WERI-Rb-1 (cell line): Measurements from ENCODE around the gene PPARA.

Experiments
- DNase-seq: peaks from one replicate; pipeline ENCODE4 v3.0.0-alpha.2; 2020
- H3K27ac ChIP-seq: fragments of 250-450 bp; sonication (Bioruptor Pico); 2 replicates; pipeline ENCODE4 v1.5.1; 2020; ENCODE audit warnings: mild to moderate bottlenecking, moderate library complexity
- H3K27me3 ChIP-seq: fragments of 250-450 bp; sonication (Bioruptor Pico); 2 replicates; pipeline ENCODE4 v1.5.1; 2021; ENCODE audit warnings: mild to moderate bottlenecking, low read depth, moderate library complexity; ENCODE audit not compliant: insufficient read depth, severe bottlenecking
- H3K36me3 ChIP-seq: fragments of 250-450 bp; sonication (Bioruptor Pico); 2 replicates; pipeline ENCODE4 v1.5.1; 2020; ENCODE audit warnings: mild to moderate bottlenecking, moderate library complexity
- H3K4me3 ChIP-seq: 2 replicates; pipeline ENCODE4 v1.5.1; 2011; ENCODE audit warnings: low read depth, mild to moderate bottlenecking, control low read depth, low read length
- H3K9me3 ChIP-seq: fragments of 250-450 bp; sonication (Bioruptor Pico); 2 replicates; pipeline ENCODE4 v1.5.1; 2021; ENCODE audit warnings: mild to moderate bottlenecking, moderate library complexity; ENCODE audit not compliant: severe bottlenecking
- TF ChIP-seq, protein P1 (sequence below): IDR thresholded peaks from 2 replicates; pipeline ENCODE4 v1.5.1; 2011; ENCODE audit warnings: low read depth, mild to moderate bottlenecking, control low read depth, inconsistent platforms, low read length

Gene PPARA

DNA sequence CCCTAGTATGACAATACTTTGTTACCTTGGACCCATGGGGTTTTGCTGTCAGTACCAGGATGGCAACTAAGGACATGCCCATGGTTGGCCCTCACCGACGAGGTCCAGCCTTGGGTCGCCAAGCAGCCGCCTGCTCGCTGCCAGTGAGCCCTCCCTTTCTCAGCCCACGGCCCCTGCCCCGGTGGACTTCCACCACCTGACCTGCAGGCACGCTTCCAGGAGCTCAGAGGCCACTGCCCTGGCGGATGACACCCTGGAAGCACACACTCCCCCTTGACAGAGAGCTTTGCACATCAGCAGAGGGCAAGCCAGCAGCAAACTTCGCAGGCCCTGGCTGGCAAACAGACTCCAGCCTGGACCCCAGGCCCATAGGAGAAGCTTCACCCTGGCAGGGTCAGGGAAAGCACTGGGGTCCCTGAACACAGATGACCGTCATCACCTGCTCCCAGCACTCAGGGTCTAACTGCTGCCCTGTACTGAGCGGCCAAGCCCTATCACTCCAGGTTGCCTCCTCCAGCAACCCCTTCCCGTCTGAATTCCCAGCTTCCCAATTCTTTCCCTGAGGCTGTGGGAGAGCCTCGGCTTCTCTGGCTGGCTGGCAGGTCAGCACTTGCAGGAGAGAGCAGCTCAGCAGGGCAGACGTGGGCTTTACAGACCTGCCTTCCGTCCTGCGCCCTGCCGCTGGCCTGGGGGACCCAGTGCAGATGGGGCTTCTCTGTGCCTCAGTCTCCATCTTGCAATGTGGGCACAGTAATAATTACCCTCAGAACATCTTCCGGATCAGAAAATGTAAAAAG lies 2.7 kb upstream of the PPARA start:
- no peaks in the 10 kb centered on the region for H3K9me3 ChIP-seq
- no peak overlapping the region for H3K27ac ChIP-seq
- no peak overlapping the region for H3K4me3 ChIP-seq
- H3K27me3 ChIP-seq: no peaks in the 10 kb centered on the region
- no peak for DNase-seq
- peaks cover 6% of the 10 kb centered on the region for H3K36me3 ChIP-seq
- TF ChIP-seq, protein P1, sequence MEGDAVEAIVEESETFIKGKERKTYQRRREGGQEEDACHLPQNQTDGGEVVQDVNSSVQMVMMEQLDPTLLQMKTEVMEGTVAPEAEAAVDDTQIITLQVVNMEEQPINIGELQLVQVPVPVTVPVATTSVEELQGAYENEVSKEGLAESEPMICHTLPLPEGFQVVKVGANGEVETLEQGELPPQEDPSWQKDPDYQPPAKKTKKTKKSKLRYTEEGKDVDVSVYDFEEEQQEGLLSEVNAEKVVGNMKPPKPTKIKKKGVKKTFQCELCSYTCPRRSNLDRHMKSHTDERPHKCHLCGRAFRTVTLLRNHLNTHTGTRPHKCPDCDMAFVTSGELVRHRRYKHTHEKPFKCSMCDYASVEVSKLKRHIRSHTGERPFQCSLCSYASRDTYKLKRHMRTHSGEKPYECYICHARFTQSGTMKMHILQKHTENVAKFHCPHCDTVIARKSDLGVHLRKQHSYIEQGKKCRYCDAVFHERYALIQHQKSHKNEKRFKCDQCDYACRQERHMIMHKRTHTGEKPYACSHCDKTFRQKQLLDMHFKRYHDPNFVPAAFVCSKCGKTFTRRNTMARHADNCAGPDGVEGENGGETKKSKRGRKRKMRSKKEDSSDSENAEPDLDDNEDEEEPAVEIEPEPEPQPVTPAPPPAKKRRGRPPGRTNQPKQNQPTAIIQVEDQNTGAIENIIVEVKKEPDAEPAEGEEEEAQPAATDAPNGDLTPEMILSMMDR: no peak

- Histone ChIP-seq H3K9me3 (no peaks in the 10 kb centered on the region), H3K36me3 (peaks cover 10% of the 10 kb centered on the region), H3K27me3 (no peaks in the 10 kb centered on the region), H3K27ac (no peak overlapping the region), H3K4me3 (no peak overlapping the region)
- TF ChIP-seq, protein P1: no peak
- DNase-seq: no peak
These were observed 2.0 kb upstream of the PPARA start for GRCh38 chr22:46148336-46148735.

- DNase-seq: no peak
- no peak overlapping the region for H3K27ac ChIP-seq
These were observed 1.4 kb upstream of the PPARA start for GRCh38 chr22:46148816-46149511.

DNA sequence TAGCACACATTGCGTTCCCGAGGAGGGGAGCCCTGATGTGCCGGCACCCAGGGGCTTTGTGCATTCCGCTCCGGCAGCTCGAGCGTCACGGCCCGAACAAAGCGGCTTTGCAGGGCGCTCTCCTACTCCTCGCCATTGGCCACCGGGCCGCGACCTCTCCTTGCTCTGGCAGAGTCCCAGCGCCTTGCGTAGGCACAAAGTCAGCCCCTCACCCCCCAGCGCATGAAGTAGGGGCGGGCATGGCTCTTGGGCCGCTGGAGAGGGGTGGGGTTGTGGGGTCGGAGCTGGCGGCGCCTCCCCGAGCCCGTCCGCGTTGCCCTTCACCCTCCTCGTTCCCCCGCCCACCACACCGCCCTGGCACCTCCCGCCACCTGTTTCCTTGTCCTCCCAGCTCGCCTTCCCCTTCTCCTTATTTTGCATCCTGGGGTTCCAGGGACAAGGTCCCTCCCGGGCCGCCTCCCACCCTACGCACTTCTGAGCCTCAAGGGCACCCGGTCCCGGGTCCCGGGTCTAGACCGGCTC lies 753 bp upstream of the PPARA start:
- peak; percentile 66 for DNase-seq
- Histone ChIP-seq H3K27me3 (no peaks in the 10 kb centered on the region), H3K36me3 (peaks cover 20% of the 10 kb centered on the region), H3K9me3 (no peaks in the 10 kb centered on the region), H3K27ac (peak overlapping the region; percentile 57), H3K4me3 (peak overlapping the region; percentile 72)
- TF ChIP-seq, protein P1: no peak

More at GRCh38 chr22:46148816-46149511, 1.4 kb upstream of the PPARA start:
- no peaks in the 10 kb centered on the region for H3K9me3 ChIP-seq
- TF ChIP-seq, protein P1: no peak
- H3K36me3 ChIP-seq: peaks cover 16% of the 10 kb centered on the region
- H3K4me3 ChIP-seq: peak overlapping the region; percentile 72
- H3K27me3 ChIP-seq: no peaks in the 10 kb centered on the region

- Histone ChIP-seq H3K27me3 (no peaks in the 10 kb centered on the region), H3K27ac (peak overlapping the region; percentile 54)
These were observed 540 bp downstream of the PPARA start for GRCh38 chr22:46150655-46151477.

More at GRCh38 chr22:46150655-46151477, 540 bp downstream of the PPARA start:
- Histone ChIP-seq H3K9me3 (no peaks in the 10 kb centered on the region), H3K4me3 (peak overlapping the region; percentile 64), H3K36me3 (peaks cover 20% of the 10 kb centered on the region)
- peak; percentile 41 for DNase-seq
- TF ChIP-seq, protein P1: no peak
